Calu3 (cell line): ENCODE results near the gene LNX2. TPM values are rescaled to one million over a fixed set of nuclear protein-coding genes. Genes with fewer than 3 reads are reported as not detected.

Experiments used
- BruUV-seq: library from RNA; stranded (reverse); fragments of 400-500 nt; replicated peaks from 2 replicates; lab custom pipeline; 2021; lab: Mats Ljungman, UMichigan
- CTCF ChIA-PET: fragments of 300-600 bp; sonication (Branson Sonifier 250); formaldehyde crosslinking; loops from one replicate; lab custom pipeline; 2022; ENCODE audit warnings: antibody characterized with exemption; lab: Charles Lee
- DNase-seq: peaks from one replicate; pipeline ENCODE4 v3.0.0; 2022
- H3K27ac Mint-ChIP-seq: one replicate; pipeline ENCODE4 v1.8.0; 2022; ENCODE audit warnings: mixed read lengths; ENCODE audit not compliant: unreplicated experiment
- H3K27me3 Mint-ChIP-seq: one replicate; pipeline ENCODE4 v1.8.0; 2022; ENCODE audit warnings: mixed read lengths; ENCODE audit not compliant: unreplicated experiment
- H3K36me3 Mint-ChIP-seq: one replicate; pipeline ENCODE4 v1.8.0; 2022; ENCODE audit warnings: mild to moderate bottlenecking, moderate library complexity, mixed read lengths; ENCODE audit not compliant: insufficient read depth, unreplicated experiment
- H3K4me1 Mint-ChIP-seq: one replicate; pipeline ENCODE4 v1.8.0; 2022; ENCODE audit warnings: mild to moderate bottlenecking, low read depth, mixed read lengths; ENCODE audit not compliant: unreplicated experiment
- H3K4me3 Mint-ChIP-seq: one replicate; pipeline ENCODE4 v1.8.0; 2022; ENCODE audit warnings: mild to moderate bottlenecking, low read depth, moderate library complexity, mixed read lengths; ENCODE audit not compliant: unreplicated experiment
- H3K9me3 Mint-ChIP-seq: one replicate; pipeline ENCODE4 v1.8.0; 2022; ENCODE audit warnings: low read depth, mixed read lengths; ENCODE audit not compliant: unreplicated experiment
- CTCF ChIP-seq: fragments of 200-600 bp; IDR thresholded peaks from one replicate; pipeline ENCODE4 v1.8.0; 2022; ENCODE audit warnings: antibody characterized with exemption; ENCODE audit not compliant: unreplicated experiment
- intact Hi-C: fragments of 100-400 bp; cut with micrococcal nuclease; formaldehyde crosslinking; loops from one replicate; pipeline ENCODE4 v1.10.0; 2022; ENCODE audit not compliant: unreplicated experiment
- total RNA-seq: library from RNA; stranded (reverse); gene quantifications from 2 replicates; pipeline ENCODE4 v1.2.3, GENCODE V29; 2022

LNX2 gene
- total RNA-seq, 1 experiment from 2014 or later, result 11.0 TPM

- Mint-ChIP-seq H3K36me3 (no peaks in the 10 kb centered on the region), H3K27ac (no peak overlapping the region), H3K4me3 (no peak overlapping the region), H3K9me3 (no peaks in the 10 kb centered on the region), H3K27me3 (no peaks in the 10 kb centered on the region), H3K4me1 (peaks cover 16% of the 10 kb centered on the region)
- intact Hi-C loops, result no loop called here
- BruUV-seq, result no TSS peak
- TF ChIP-seq CTCF, result no peak
- CTCF ChIA-PET, result interaction anchor here (0.6 to 1.1 kb wide), 2 partner anchors 87 to 106 kb away, joined by 3 read pairs; no protein-coding TSS in a partner anchor
- no peak for DNase-seq
Measured at GRCh38 chr13:27643334-27644132, 23.2 kb upstream of the LNX2 start.

GRCh38 chr13:27641711-27642502 is 21.6 kb upstream of the LNX2 start:
- CTCF ChIA-PET, result no interaction called here
- intact Hi-C loops, result no loop called here
- H3K9me3 Mint-ChIP-seq, result no peaks in the 10 kb centered on the region

GRCh38 chr13:27639186-27639585 is 18.9 kb upstream of the LNX2 start:
- intact Hi-C loops, result no loop called here
- H3K4me1 Mint-ChIP-seq, result peaks cover 16% of the 10 kb centered on the region
- no peak for DNase-seq
- no peak overlapping the region for H3K27ac Mint-ChIP-seq
- no peak for TF ChIP-seq CTCF
- H3K4me3 Mint-ChIP-seq, result no peak overlapping the region
- BruUV-seq, result no TSS peak
- H3K9me3 Mint-ChIP-seq, result no peaks in the 10 kb centered on the region
- CTCF ChIA-PET, result no interaction called here
- H3K36me3 Mint-ChIP-seq, result no peaks in the 10 kb centered on the region
- no peaks in the 10 kb centered on the region for H3K27me3 Mint-ChIP-seq

More at GRCh38 chr13:27641711-27642502, 21.6 kb upstream of the LNX2 start:
- no peak for TF ChIP-seq CTCF
- peaks cover 16% of the 10 kb centered on the region for H3K4me1 Mint-ChIP-seq
- H3K4me3 Mint-ChIP-seq, result no peak overlapping the region
- no TSS peak for BruUV-seq
- H3K27me3 Mint-ChIP-seq, result no peaks in the 10 kb centered on the region
- no peak overlapping the region for H3K27ac Mint-ChIP-seq
- DNase-seq, result no peak
- H3K36me3 Mint-ChIP-seq, result no peaks in the 10 kb centered on the region

GRCh38 chr13:27638521-27638920 is 18.2 kb upstream of the LNX2 start:
- peaks cover 16% of the 10 kb centered on the region for H3K4me1 Mint-ChIP-seq
- CTCF ChIA-PET, result interaction anchor here (0.5 kb wide), 1 partner anchor 39 kb away, joined by 4 read pairs; no protein-coding TSS in a partner anchor
- no peak overlapping the region for H3K4me3 Mint-ChIP-seq
- no peak for DNase-seq
- H3K27me3 Mint-ChIP-seq, result no peaks in the 10 kb centered on the region
- no TSS peak for BruUV-seq
- no peaks in the 10 kb centered on the region for H3K9me3 Mint-ChIP-seq
- no peak overlapping the region for H3K27ac Mint-ChIP-seq
- intact Hi-C loops, result no loop called here
- H3K36me3 Mint-ChIP-seq, result no peaks in the 10 kb centered on the region
- no peak for TF ChIP-seq CTCF
